Gastroesophageal sphincter (tissue), 3 donors: ENCODE measurements around the gene STON2.

ENCODE experiments used
- CTCF ChIP-seq, 4 experiments: fragments of 200-600 bp in 2 of 4; fragments of 450-650 bp in 2 of 4; sonication (generic) in 1 of 4; IDR thresholded peaks; one replicate each; pipeline ENCODE4 v1.5.1; 2017 to 2019; ENCODE audit warnings: antibody characterized with exemption in 4 of 4, mild to moderate bottlenecking in 2 of 4, moderate library complexity in 2 of 4
- POLR2A ChIP-seq, 2 donors: fragments of 450-650 bp; IDR thresholded peaks; one replicate each; pipeline ENCODE4 v1.6.1; 2017; ENCODE audit warnings: antibody characterized with exemption in 2 of 2, mild to moderate bottlenecking in 2 of 2, moderate library complexity in 1 of 2

- TF ChIP-seq POLR2A (IDR thresholded peaks at IDR 0.05) (no peak), CTCF (IDR thresholded peaks at IDR 0.05) (no peak)
Measured at GRCh38 chr14:81312289-81312876, 87.7 kb downstream of the STON2 start.
